Mucosa of descending colon (tissue), 3 donors: ENCODE data around the gene LRRK1. TPM values are rescaled to one million over a fixed set of nuclear protein-coding genes. Genes with fewer than 3 reads are reported as not detected.

ENCODE experiments used
- ATAC-seq: fragments of 200-7000 bp; cut with Tn5 transposase; one replicate; pipeline ENCODE4 v1.9.1; 2020; ENCODE audit warnings: mild to moderate bottlenecking, moderate library complexity
- DNase-seq, 3 donors: peaks; one replicate each; pipeline ENCODE4 v3.0.0-alpha.2; 2020
- H3K36me3 ChIP-seq: fragments of 200-600 bp; one replicate; pipeline ENCODE4 v1.8.0; 2021; ENCODE audit warnings: low read depth, mild to moderate bottlenecking
- H3K4me1 ChIP-seq: fragments of 200-600 bp; one replicate; pipeline ENCODE4 v1.8.0; 2021; ENCODE audit warnings: low read depth, mild to moderate bottlenecking
- H3K4me3 ChIP-seq: fragments of 200-600 bp; one replicate; pipeline ENCODE4 v1.8.0; 2021; ENCODE audit warnings: mild to moderate bottlenecking
- H3K9me3 ChIP-seq: fragments of 200-600 bp; one replicate; pipeline ENCODE4 v1.8.0; 2021; ENCODE audit warnings: mild to moderate bottlenecking
- intact Hi-C, 2 donors: fragments of 100-400 bp; cut with DNase I in 1 of 2; cut with micrococcal nuclease in 1 of 2; formaldehyde crosslinking; loops; one replicate each; pipeline versions ENCODE4 v1.11.0 to v1.11.1; 2022; cut with DNase I, micrococcal nuclease
- total RNA-seq, 3 donors: library from RNA; stranded (reverse); fragmentation: NEBNext Ultra II Directional in 2 of 3; extraction: Animal tissue kit (Norgen Biotek cat#: 25700) in 2 of 3; gene quantifications; one replicate each; pipeline versions ENCODE4 v1.2.1 to v1.2.4, GENCODE V29; 2021 to 2023
- TF ChIP-seq, protein P1 (sequence below): fragments of 200-600 bp; IDR thresholded peaks from one replicate; pipeline ENCODE4 v1.8.0; 2022; ENCODE audit warnings: antibody characterized with exemption, mild to moderate bottlenecking
- donor health status: DM: no; HTN: no; CAD: no; lungs with moderate emphysema.
- donor health status: DM: no; HTN: no; CAD: no.
- donor health status: DM: no; HTN: yes; CAD: no.

Gene LRRK1
- total RNA-seq, 3 donors from 2014 or later, result 43.7 to 60.1 (median 50.6) TPM

DNA sequence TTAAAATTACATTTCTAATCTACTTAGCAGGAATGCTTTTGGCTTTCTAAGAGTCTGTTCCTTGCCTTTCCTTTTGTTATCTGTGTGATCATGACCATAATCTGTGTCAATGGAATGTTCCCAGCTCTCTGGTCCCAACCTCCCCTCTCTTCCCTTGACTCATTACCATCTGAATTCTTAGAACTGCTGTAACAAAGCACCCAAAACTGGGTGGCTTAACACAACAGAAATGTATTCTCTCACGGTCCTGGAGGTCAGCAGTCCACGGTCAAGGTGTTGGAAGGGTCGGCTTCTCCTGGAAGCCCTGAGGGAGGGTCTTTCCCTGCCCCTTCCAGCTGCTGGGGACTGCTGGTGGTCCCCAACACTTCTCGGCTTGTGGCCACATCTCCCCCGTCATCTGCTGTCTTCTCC is 81.1 kb downstream of the LRRK1 start:
- DNase-seq, result no peak
- no peak overlapping the region for H3K4me3 ChIP-seq
- no peaks in the 10 kb centered on the region for H3K36me3 ChIP-seq
- peaks cover 3% of the 10 kb centered on the region for H3K4me1 ChIP-seq
- TF ChIP-seq, protein P1, sequence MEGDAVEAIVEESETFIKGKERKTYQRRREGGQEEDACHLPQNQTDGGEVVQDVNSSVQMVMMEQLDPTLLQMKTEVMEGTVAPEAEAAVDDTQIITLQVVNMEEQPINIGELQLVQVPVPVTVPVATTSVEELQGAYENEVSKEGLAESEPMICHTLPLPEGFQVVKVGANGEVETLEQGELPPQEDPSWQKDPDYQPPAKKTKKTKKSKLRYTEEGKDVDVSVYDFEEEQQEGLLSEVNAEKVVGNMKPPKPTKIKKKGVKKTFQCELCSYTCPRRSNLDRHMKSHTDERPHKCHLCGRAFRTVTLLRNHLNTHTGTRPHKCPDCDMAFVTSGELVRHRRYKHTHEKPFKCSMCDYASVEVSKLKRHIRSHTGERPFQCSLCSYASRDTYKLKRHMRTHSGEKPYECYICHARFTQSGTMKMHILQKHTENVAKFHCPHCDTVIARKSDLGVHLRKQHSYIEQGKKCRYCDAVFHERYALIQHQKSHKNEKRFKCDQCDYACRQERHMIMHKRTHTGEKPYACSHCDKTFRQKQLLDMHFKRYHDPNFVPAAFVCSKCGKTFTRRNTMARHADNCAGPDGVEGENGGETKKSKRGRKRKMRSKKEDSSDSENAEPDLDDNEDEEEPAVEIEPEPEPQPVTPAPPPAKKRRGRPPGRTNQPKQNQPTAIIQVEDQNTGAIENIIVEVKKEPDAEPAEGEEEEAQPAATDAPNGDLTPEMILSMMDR, result no peak
- intact Hi-C loops, result no loop called here
- ATAC-seq, result no peak
- H3K9me3 ChIP-seq, result no peaks in the 10 kb centered on the region

DNA sequence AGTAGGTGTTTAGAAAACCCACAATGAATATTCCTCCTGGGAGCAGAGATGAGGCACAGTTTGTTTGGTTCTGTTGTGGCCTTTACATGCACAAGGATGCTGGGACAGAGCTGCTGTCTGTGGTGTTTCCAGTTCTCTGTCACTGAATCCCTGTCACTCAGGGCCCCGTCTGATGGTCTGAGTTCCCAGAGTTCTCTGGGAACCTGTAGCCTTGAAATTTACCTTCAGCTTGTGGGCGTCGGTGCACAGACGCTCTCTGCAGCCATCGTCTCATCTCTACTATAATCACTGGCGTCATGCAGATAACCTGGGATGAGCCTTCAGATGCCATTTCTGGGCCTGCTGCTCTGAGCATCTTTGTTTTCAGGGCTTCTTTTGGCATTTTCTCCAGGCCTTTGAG is 81.9 kb downstream of the LRRK1 start:
- H3K36me3 ChIP-seq, result no peaks in the 10 kb centered on the region
- DNase-seq, result no peak
- no peak for ATAC-seq
- H3K4me3 ChIP-seq, result no peak overlapping the region
- H3K4me1 ChIP-seq, result no peaks in the 10 kb centered on the region
- H3K9me3 ChIP-seq, result no peaks in the 10 kb centered on the region
- intact Hi-C loops, result no loop called here
- TF ChIP-seq, protein P1, result no peak

DNA sequence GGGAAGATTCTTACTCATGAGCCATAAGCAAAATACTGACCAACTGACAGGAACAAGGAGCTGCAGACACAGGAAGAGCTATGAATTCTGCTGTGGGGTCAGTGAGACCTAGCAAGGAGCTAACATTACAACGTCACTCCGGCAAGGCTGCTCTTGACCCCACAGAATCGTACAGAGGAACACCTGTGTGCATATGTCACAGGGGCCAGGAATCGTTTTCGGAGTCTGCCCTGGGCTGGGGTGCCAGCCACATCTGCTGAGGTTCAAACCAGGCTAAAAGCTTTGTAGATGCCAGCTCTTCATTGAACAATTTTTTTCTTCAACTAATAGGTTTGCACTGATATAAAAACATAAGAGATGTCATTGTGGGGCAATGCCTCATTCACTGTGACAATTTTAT is 82.6 kb downstream of the LRRK1 start:
- DNase-seq (peak in 1 of 3 donors; percentile 2), ATAC-seq (no peak)
- intact Hi-C loops, result no loop called here

DNA sequence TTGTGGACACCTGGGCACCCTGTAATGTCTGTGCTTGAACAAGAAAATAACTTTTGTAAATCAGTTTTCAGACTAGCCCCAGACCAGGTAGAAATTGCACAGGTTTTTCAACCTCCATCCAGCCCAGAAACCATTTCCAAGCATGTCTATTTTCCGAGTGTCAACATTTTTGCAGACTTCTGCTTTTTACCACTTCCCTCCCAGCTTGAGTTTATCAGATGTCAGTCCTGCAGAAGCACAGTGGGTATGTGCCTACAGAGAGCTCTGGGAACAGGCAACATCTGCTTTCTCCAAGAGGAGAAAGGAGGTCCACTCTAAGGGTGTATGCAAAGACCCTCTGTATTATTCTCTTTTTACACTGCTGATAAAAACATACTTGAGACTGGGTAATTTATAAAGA is 83.9 kb downstream of the LRRK1 start:
- intact Hi-C loops, result no loop called here
- TF ChIP-seq, protein P1, result no peak
- Histone ChIP-seq H3K4me1 (peaks cover 14% of the 10 kb centered on the region), H3K9me3 (no peaks in the 10 kb centered on the region), H3K36me3 (no peaks in the 10 kb centered on the region), H3K4me3 (no peak overlapping the region)
- DNase-seq, result no peak
- ATAC-seq, result no peak

More for the DNA sequence above, 82.6 kb downstream of the LRRK1 start:
- H3K9me3 ChIP-seq, result no peaks in the 10 kb centered on the region
- H3K36me3 ChIP-seq, result no peaks in the 10 kb centered on the region
- TF ChIP-seq, protein P1, result no peak
- peaks cover 3% of the 10 kb centered on the region for H3K4me1 ChIP-seq
- no peak overlapping the region for H3K4me3 ChIP-seq

DNA sequence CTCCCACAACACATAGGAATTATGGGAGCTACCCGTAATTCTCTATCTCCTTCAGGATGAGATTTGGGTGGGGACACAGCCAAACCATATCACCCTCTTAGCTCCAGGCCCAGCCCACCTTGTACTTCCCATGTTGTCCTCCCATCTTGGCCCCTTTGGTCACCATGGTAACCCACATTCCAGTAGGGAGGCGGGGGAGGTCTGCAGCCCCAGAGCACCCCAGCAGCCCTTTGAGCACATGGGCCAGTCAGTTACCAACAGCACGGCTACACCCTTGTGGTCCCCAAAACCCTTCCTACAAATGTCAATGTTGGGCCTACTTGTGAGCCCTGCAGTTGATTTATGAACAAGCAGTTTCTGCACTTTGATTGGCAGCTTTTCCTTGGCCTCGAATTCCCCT is 84.5 kb downstream of the LRRK1 start:
- intact Hi-C loops, result no loop called here
- DNase-seq (no peak), ATAC-seq (no peak)
- Histone ChIP-seq H3K4me3 (no peak overlapping the region), H3K9me3 (no peaks in the 10 kb centered on the region), H3K36me3 (no peaks in the 10 kb centered on the region), H3K4me1 (peaks cover 14% of the 10 kb centered on the region)
- TF ChIP-seq, protein P1, result no peak

DNA sequence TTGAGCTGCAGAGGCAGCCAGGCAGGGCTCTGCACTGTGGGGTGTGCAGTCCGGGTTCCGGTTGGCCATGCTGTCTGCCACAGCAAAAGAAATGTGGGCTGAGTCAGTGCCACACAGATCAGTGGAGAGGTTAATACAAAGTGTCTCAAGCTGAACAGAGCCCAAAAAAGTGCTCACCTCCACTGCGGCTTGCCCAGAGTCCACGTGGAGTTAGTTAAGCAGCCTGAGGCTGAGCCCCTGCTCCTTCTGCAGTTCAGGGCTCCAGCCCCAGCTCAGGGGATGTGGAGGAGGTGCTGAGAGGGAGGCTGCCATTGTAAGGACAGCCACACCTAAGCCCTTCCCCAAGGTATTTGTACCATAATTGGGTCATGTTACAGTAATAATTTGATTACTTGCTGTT is 85.3 kb downstream of the LRRK1 start:
- no peaks in the 10 kb centered on the region for H3K9me3 ChIP-seq
- ATAC-seq, result no peak
- H3K4me3 ChIP-seq, result no peak overlapping the region
- intact Hi-C loops, result no loop called here
- no peaks in the 10 kb centered on the region for H3K36me3 ChIP-seq
- TF ChIP-seq, protein P1, result no peak
- DNase-seq, result no peak
- peaks cover 14% of the 10 kb centered on the region for H3K4me1 ChIP-seq
